ENCODE data around the gene TSKU.

TSKU gene

DNA sequence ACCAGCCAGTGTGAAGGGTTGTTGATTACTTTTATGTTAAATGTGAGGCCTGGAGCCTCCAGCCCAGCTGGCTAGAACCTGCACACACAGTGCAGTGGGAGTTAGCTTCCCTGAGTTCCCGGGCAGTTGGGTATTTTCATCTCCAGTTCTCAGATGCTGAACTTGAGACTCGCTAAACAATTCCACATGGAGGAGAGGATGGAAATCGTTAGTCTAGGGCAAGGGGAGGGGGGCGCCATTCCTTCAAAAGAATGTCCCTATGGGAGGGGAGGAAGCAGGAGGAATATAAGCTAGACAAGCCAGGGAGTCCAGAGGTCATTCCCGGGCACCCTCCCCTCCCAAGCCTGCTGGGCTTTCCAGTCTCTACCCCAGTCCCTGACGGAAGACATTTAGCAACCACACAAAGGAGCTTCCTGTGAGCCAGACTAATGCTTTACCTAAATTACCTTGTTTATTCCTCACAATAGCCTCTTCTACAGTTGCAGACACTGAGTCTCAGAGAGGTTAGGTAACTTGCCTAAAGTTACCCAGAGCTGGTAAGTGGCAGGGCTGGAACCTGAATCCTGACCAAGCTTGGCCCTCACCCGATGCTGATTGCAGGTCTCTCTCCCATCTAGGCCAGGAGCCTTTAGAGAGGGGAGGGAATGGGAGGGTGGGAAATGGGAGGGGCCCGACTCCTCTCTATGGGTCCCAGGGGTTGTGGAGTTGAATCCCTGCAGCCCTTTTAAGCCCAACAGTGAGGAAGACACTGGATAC lies 1.9 kb upstream of the TSKU start:
- no peak for DNase-seq (ENCODE audit: extremely low read depth, insufficient read length)
- H3K27me3 ChIP-seq (replicated peaks; ENCODE audit: control insufficient read depth, insufficient read depth, low read length): no peaks in the 10 kb centered on the region; the same call in none of the 2 replicates
- TF ChIP-seq, protein P1, sequence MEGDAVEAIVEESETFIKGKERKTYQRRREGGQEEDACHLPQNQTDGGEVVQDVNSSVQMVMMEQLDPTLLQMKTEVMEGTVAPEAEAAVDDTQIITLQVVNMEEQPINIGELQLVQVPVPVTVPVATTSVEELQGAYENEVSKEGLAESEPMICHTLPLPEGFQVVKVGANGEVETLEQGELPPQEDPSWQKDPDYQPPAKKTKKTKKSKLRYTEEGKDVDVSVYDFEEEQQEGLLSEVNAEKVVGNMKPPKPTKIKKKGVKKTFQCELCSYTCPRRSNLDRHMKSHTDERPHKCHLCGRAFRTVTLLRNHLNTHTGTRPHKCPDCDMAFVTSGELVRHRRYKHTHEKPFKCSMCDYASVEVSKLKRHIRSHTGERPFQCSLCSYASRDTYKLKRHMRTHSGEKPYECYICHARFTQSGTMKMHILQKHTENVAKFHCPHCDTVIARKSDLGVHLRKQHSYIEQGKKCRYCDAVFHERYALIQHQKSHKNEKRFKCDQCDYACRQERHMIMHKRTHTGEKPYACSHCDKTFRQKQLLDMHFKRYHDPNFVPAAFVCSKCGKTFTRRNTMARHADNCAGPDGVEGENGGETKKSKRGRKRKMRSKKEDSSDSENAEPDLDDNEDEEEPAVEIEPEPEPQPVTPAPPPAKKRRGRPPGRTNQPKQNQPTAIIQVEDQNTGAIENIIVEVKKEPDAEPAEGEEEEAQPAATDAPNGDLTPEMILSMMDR (IDR thresholded peaks at IDR 0.05; ENCODE audit: insufficient read depth, low read length, poor library complexity, severe bottlenecking): no peak
- no peaks in the 10 kb centered on the region for H3K36me3 ChIP-seq (ENCODE audit: control insufficient read depth, insufficient read depth, low read length)
- no peak overlapping the region for H3K4me3 ChIP-seq (replicated peaks; ENCODE audit: low read depth, low read length)

- Histone ChIP-seq H3K27me3 (replicated peaks; ENCODE audit: control insufficient read depth, insufficient read depth, low read length) (peaks cover 2% of the 10 kb centered on the region), H3K4me3 (replicated peaks; ENCODE audit: low read depth, low read length) (no peak overlapping the region), H3K36me3 (ENCODE audit: control insufficient read depth, insufficient read depth, low read length) (no peaks in the 10 kb centered on the region)
- DNase-seq (ENCODE audit: extremely low read depth, insufficient read length): no peak
- TF ChIP-seq, protein P1 (IDR thresholded peaks at IDR 0.05; ENCODE audit: insufficient read depth, low read length, poor library complexity, severe bottlenecking): no peak
Measured at GRCh38 chr11:76781807-76782530, 1.2 kb upstream of the TSKU start.

DNA sequence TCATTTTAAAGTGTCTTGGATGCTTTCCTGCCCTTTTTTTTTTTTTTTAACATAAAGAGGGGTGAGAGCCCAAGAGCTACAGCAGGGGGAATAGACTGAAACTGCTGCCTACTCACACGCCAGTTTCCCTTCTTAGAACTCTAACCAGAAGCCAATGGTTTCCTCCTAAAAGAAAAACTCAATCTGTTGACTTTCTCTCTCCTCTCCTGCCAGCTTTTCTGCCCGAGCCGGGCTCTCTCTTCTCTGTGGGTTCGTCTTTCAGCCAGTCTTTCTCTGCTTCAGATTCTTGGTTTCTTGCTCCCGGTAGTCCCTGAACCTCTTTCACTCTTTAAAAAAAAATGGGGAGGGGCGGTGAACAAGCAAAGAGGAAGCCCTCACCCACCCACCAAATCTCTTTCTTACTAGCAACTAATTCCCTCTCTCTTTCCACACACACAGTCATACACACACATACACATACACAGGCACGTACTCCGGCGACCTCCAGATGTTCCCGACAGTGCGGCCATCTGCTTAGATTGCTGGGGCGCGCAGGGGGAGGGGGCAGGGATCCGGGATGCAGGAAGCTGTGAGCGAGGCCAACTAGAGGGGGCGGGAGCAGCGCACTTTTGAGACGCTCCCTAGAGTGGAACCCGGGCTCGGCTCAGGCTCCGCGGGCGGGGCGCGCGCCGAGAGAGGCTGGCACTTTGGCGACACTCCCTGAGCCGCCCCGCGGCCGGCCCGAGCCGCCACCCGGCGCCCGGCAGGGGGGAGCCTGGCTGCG lies 444 bp upstream of the TSKU start:
- H3K27me3 ChIP-seq (replicated peaks; ENCODE audit: control insufficient read depth, insufficient read depth, low read length): peaks cover 3% of the 10 kb centered on the region
- H3K36me3 ChIP-seq (ENCODE audit: control insufficient read depth, insufficient read depth, low read length): no peaks in the 10 kb centered on the region
- peak; percentile 59 for DNase-seq (ENCODE audit: extremely low read depth, insufficient read length)
- TF ChIP-seq, protein P1 (IDR thresholded peaks at IDR 0.05; ENCODE audit: insufficient read depth, low read length, poor library complexity, severe bottlenecking): no peak
- H3K4me3 ChIP-seq (replicated peaks; ENCODE audit: low read depth, low read length): peak overlapping the region; percentile 12; the same call in 1 of the 2 replicates

DNA sequence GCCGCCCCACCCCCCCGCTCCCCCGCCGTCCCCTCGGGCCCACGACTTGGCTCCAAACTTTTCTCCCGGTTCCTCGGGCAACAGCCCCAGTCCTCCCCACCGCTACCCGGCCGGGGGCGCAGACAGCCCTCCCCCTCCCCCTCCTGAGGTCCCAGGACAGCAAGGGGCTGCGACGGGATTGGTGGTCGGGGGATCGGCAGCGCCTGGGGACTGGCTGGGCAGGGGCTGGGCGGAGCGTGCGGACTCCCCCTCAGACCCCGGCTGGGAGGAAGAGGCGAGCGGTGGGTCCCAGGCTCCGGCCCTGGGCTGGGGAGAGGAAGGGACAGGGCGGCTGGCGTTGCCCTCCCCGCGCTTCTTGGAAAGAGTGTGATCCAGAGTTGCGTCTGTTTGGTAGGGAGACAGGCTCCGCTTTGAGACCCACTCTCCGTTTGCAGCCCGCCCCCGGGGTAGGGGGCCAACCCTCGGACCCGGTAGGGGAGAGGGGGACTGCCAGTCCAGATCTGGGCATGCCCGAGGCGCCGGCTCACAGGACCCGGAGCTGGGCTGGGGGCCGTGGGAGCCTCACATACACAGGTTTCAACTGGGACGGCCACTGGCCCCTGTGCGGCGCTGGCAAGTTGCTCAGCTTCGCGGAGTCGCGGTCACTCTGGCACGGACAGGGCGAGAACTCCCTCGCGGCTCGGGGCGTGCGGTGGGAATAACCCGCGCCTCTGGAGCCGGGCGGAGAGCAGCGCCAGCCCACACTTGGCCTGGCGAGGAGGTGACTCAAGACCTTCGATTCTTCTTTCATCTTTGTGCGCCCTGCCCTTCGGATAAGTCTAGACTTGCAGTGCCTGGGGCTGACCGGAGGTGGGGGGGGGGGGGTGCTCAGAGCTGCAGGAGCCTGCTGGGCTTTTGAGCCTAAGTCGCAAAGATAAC lies 999 bp downstream of the TSKU start:
- Histone ChIP-seq H3K4me3 (replicated peaks; ENCODE audit: low read depth, low read length) (no peak overlapping the region), H3K36me3 (ENCODE audit: control insufficient read depth, insufficient read depth, low read length) (no peaks in the 10 kb centered on the region), H3K27me3 (replicated peaks; ENCODE audit: control insufficient read depth, insufficient read depth, low read length) (peaks cover 3% of the 10 kb centered on the region)
- DNase-seq (ENCODE audit: extremely low read depth, insufficient read length): no peak
- TF ChIP-seq, protein P1 (IDR thresholded peaks at IDR 0.05; ENCODE audit: insufficient read depth, low read length, poor library complexity, severe bottlenecking): no peak

- Histone ChIP-seq H3K36me3 (ENCODE audit: control insufficient read depth, insufficient read depth, low read length) (no peaks in the 10 kb centered on the region), H3K4me3 (replicated peaks; ENCODE audit: low read depth, low read length) (no peak overlapping the region), H3K27me3 (replicated peaks; ENCODE audit: control insufficient read depth, insufficient read depth, low read length) (peaks cover 3% of the 10 kb centered on the region)
- DNase-seq (ENCODE audit: extremely low read depth, insufficient read length): no peak
- TF ChIP-seq, protein P1 (IDR thresholded peaks at IDR 0.05; ENCODE audit: insufficient read depth, low read length, poor library complexity, severe bottlenecking): no peak
Measured at GRCh38 chr11:76785513-76785912, 2.4 kb downstream of the TSKU start.
